K562 (cell line): ENCODE data around the gene PPRC1. TPM values are rescaled to one million over a fixed set of nuclear protein-coding genes. Genes with fewer than 3 reads are reported as not detected.

ENCODE experiments used
- AFF4 ChIP-seq: sonication (generic); formaldehyde crosslinking; IDR thresholded peaks from 2 replicates; pipeline ENCODE4 v1.8.0; 2023; ENCODE audit warnings: mild to moderate bottlenecking, missing genetic modification reagents
- ARNT ChIP-seq, 2 experiments: fragments of 450-650 bp; IDR thresholded peaks; 2 replicates each; pipeline ENCODE4 v1.6.1; 2016; ENCODE audit warnings: mild to moderate bottlenecking in 1 of 2
- CAMTA2 ChIP-seq: fragments of 250-450 bp; sonication (Bioruptor Pico); conservative IDR thresholded peaks from 2 replicates; pipeline ENCODE4 v1.5.1; 2022
- CEBPB ChIP-seq: fragments of 450-650 bp; IDR thresholded peaks from 2 replicates; pipeline ENCODE4 v1.6.1; 2016; ENCODE audit warnings: missing genetic modification characterization, missing compliant biosample characterization
- EP300 ChIP-seq: IDR thresholded peaks from 2 replicates; pipeline ENCODE4 v1.6.1; 2012; ENCODE audit warnings: low read length, improper control_type of control experiment
- FOXK2 ChIP-seq, 2 experiments: fragments of 450-650 bp; IDR thresholded peaks in 1 of 2; conservative IDR thresholded peaks in 1 of 2; 2 replicates each; pipeline ENCODE4 v1.6.1; 2016; ENCODE audit warnings: low read depth in 2 of 2, mild to moderate bottlenecking in 1 of 2
- FOXP1 ChIP-seq: sonication (generic); formaldehyde crosslinking; IDR thresholded peaks from 2 replicates; pipeline ENCODE4 v1.8.0; 2022; ENCODE audit warnings: mild to moderate bottlenecking, missing genetic modification reagents
- GTF2A2 ChIP-seq: IDR thresholded peaks from 2 replicates; pipeline ENCODE4 v1.6.1; 2016; ENCODE audit warnings: mild to moderate bottlenecking, missing genetic modification characterization, missing compliant biosample characterization
- HOMEZ ChIP-seq: fragments of 250-450 bp; sonication (Bioruptor Pico); IDR thresholded peaks from 2 replicates; pipeline ENCODE4 v1.4.0; 2020; ENCODE audit warnings: mild to moderate bottlenecking, moderate library complexity
- JUN ChIP-seq, 2 experiments: sonication (generic) in 1 of 2; formaldehyde crosslinking in 1 of 2; IDR thresholded peaks; 2 replicates each; pipeline versions ENCODE4 v1.6.1 to v1.8.0; 2012 to 2022; ENCODE audit warnings: borderline replicate concordance in 2 of 2, mild to moderate bottlenecking in 2 of 2, improper control_type of control experiment in 1 of 2, low read depth in 1 of 2, low read length in 1 of 2, missing genetic modification reagents in 1 of 2
- MYNN ChIP-seq, 2 experiments: sonication (generic); formaldehyde crosslinking in 1 of 2; IDR thresholded peaks; 2 replicates each; pipeline versions ENCODE4 v1.5.0 to v1.6.1; 2016 to 2020; ENCODE audit warnings: antibody characterized with exemption in 1 of 2, missing genetic modification reagents in 1 of 2
- NFATC3 ChIP-seq: fragments of 450-650 bp; IDR thresholded peaks from 2 replicates; pipeline ENCODE4 v1.6.1; 2017; ENCODE audit warnings: mild to moderate bottlenecking
- PKNOX1 ChIP-seq: fragments of 450-650 bp; IDR thresholded peaks from 2 replicates; pipeline ENCODE4 v1.6.1; 2016
- RBM34 ChIP-seq: fragments of 200-400 bp; formaldehyde crosslinking; IDR thresholded peaks from 2 replicates; pipeline ENCODE4 v1.6.1; 2018; ENCODE audit warnings: low read length, borderline replicate concordance; ENCODE audit not compliant: insufficient read depth
- TGIF2 ChIP-seq: sonication (generic); formaldehyde crosslinking; IDR thresholded peaks from 2 replicates; pipeline ENCODE4 v1.8.1; 2022; ENCODE audit warnings: mild to moderate bottlenecking, missing genetic modification reagents, moderate library complexity
- YY1 ChIP-seq, 3 experiments: IDR thresholded peaks; 2 replicates each; pipeline ENCODE4 v1.6.1; 2011; ENCODE audit warnings: low read length in 2 of 3, mild to moderate bottlenecking in 2 of 3, moderate library complexity in 2 of 3, borderline replicate concordance in 1 of 3, control low read depth in 1 of 3, low read depth in 1 of 3; ENCODE audit not compliant: insufficient read depth in 3 of 3, insufficient replicate concordance in 2 of 3, control insufficient read depth in 1 of 3, insufficient read length in 1 of 3; ENCODE audit errors: extremely low read depth in 1 of 3
- ZC3H8 ChIP-seq: fragments of 450-650 bp; IDR thresholded peaks from 2 replicates; pipeline ENCODE4 v1.6.1; 2017
- ZNF212 ChIP-seq: fragments of 450-650 bp; formaldehyde crosslinking; IDR thresholded peaks from 2 replicates; pipeline ENCODE4 v1.4.0; 2020; ENCODE audit warnings: mild to moderate bottlenecking
- ZNF232 ChIP-seq: sonication (generic); formaldehyde crosslinking; IDR thresholded peaks from 2 replicates; pipeline ENCODE4 v1.8.0; 2022; ENCODE audit warnings: mild to moderate bottlenecking, missing genetic modification reagents
- ZNF3 ChIP-seq: fragments of 250-450 bp; sonication (Bioruptor Pico); IDR thresholded peaks from 2 replicates; pipeline ENCODE4 v1.5.0; 2021; ENCODE audit warnings: mild to moderate bottlenecking, moderate library complexity
- ZNF696 ChIP-seq: fragments of 250-450 bp; sonication (Bioruptor Pico); conservative IDR thresholded peaks from 2 replicates; pipeline ENCODE4 v1.4.0; 2020; ENCODE audit warnings: mild to moderate bottlenecking, moderate library complexity
- ZSCAN32 ChIP-seq: fragments of 450-650 bp; formaldehyde crosslinking; IDR thresholded peaks from 2 replicates; pipeline ENCODE4 v1.4.0; 2020; ENCODE audit warnings: mild to moderate bottlenecking, moderate library complexity
- polyA plus RNA-seq, 8 experiments: library from polyadenylated mRNA; depleted of rRNA in 4 of 8; stranded (reverse) in 5 of 8; unstranded in 3 of 8; fragments of >200 nt; fragmentation: Nextera tagmentation in 2 of 8; fragmentation: Illumina TruSeq in 1 of 8; extraction: Ambion mirVana in 2 of 8; extraction: Trizol in 1 of 8; gene quantifications; 2 replicates each; pipeline versions ENCODE4 v1.2.1 to v1.2.3, GENCODE V29; 2011 to 2014; ENCODE audit warnings: inconsistent platforms in 1 of 8, missing spikeins in 1 of 8
- total RNA-seq, 7 experiments: library from RNA; depleted of rRNA in 6 of 7; stranded (reverse); fragments of >200 nt in 6 of 7; fragmentation: Illumina TruSeq in 2 of 7; extraction: Trizol in 2 of 7; gene quantifications; 2 replicates each; pipeline versions ENCODE4 v1.2.1 to v1.2.3, GENCODE V29; 2011 to 2021; ENCODE audit warnings: low replicate concordance in 1 of 7

Gene PPRC1
- total and polyA plus RNA-seq, 9 of the 15 experiments (the other 6 are each of a cell fraction or from before 2014, with no cell fraction given) = 8.5 to 47.1 (median 16.2) TPM

- no peak for TF ChIP-seq AFF4 (CRISPR knock-in tag)
- TF ChIP-seq NFATC3 = no peak
- TF ChIP-seq JUN (IDR thresholded peaks at IDR 0.05; ENCODE audit: borderline replicate concordance, low read depth, low read length) = no peak
- no peak for TF ChIP-seq JUN (CRISPR knock-in tag; IDR thresholded peaks at IDR 0.05; ENCODE audit: borderline replicate concordance)
- no peak for TF ChIP-seq FOXK2 (conservative IDR thresholded peaks at IDR 0.05 in 1 of 2, IDR thresholded peaks at IDR 0.05 in 1 of 2; ENCODE audit: low read depth in 2 of 2)
- no peak for TF ChIP-seq ZNF3
- no peak for TF ChIP-seq ZC3H8
- no peak for TF ChIP-seq ZSCAN32 (CRISPR knock-in tag)
- no peak for TF ChIP-seq RBM34
- no peak for TF ChIP-seq GTF2A2 (tag)
- no peak for TF ChIP-seq ARNT (IDR thresholded peaks at IDR 0.05)
- no peak for TF ChIP-seq PKNOX1
- TF ChIP-seq CEBPB (tag) = no peak
- TF ChIP-seq MYNN (IDR thresholded peaks at IDR 0.05) = no peak
- TF ChIP-seq MYNN (CRISPR knock-in tag; IDR thresholded peaks at IDR 0.05) = no peak
- no peak for TF ChIP-seq YY1 (IDR thresholded peaks at IDR 0.05; ENCODE audit: borderline replicate concordance in 1 of 3, control insufficient read depth in 1 of 3, extremely low read depth in 1 of 3, insufficient read depth in 3 of 3, insufficient read length in 1 of 3, insufficient replicate concordance in 2 of 3, low read depth in 1 of 3, low read length in 2 of 3)
- no peak for TF ChIP-seq FOXP1 (CRISPR knock-in tag)
- TF ChIP-seq ZNF696 (CRISPR knock-in tag) = no peak
- no peak for TF ChIP-seq EP300
- TF ChIP-seq HOMEZ = no peak
- TF ChIP-seq CAMTA2 (CRISPR knock-in tag) = no peak
- no peak for TF ChIP-seq ZNF232 (CRISPR knock-in tag)
- no peak for TF ChIP-seq ZNF212
- TF ChIP-seq TGIF2 = peak; percentile 63; the same call in 1 of the 2 replicates
Measured at GRCh38 chr10:102133373-102134195, 744 bp downstream of the PPRC1 start (continued).
